GM06990 (cell line): ENCODE results near the gene RASSF3.

Experiments used
- DNase-seq: peaks from one replicate; pipeline ENCODE4 v3.0.0-alpha.2; 2011; ENCODE audit not compliant: insufficient read length; ENCODE audit errors: extremely low read depth
- H3K27me3 ChIP-seq: replicated peaks from 2 replicates; pipeline ENCODE4 v1.6.0; 2011; ENCODE audit warnings: low read length; ENCODE audit not compliant: control insufficient read depth, insufficient read depth
- H3K36me3 ChIP-seq: 2 replicates; pipeline ENCODE4 v1.5.1; 2011; ENCODE audit warnings: low read length; ENCODE audit not compliant: control insufficient read depth, insufficient read depth
- H3K4me3 ChIP-seq: replicated peaks from 2 replicates; pipeline ENCODE4 v1.5.1; 2011; ENCODE audit warnings: low read depth, mild to moderate bottlenecking, control low read depth, low read length
- TF ChIP-seq, protein P1 (sequence below): IDR thresholded peaks from 2 replicates; pipeline ENCODE4 v1.5.1; 2011; ENCODE audit warnings: low read length, control low read depth, mild to moderate bottlenecking, inconsistent platforms; ENCODE audit not compliant: insufficient read depth, poor library complexity, severe bottlenecking

RASSF3 gene

DNA sequence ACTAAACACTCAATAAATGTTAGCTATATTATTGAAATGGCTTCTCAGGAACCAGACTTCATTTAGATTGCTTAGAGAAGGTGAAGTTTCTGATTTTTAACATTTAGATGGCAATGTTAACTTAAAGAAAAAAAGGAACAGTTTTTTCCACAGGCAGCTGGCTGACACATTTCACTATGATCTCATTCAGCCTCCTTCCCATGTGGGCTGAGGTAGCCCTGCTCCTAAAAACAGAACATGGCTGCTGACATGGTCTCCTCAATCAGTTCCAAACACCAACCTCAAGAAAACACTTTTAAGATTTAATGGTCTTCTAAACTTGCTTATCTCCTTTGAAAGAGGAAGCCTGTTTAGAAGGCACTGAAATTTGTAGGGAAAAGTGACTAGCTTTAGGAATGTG lies 125.1 kb downstream of the RASSF3 start:
- TF ChIP-seq, protein P1, sequence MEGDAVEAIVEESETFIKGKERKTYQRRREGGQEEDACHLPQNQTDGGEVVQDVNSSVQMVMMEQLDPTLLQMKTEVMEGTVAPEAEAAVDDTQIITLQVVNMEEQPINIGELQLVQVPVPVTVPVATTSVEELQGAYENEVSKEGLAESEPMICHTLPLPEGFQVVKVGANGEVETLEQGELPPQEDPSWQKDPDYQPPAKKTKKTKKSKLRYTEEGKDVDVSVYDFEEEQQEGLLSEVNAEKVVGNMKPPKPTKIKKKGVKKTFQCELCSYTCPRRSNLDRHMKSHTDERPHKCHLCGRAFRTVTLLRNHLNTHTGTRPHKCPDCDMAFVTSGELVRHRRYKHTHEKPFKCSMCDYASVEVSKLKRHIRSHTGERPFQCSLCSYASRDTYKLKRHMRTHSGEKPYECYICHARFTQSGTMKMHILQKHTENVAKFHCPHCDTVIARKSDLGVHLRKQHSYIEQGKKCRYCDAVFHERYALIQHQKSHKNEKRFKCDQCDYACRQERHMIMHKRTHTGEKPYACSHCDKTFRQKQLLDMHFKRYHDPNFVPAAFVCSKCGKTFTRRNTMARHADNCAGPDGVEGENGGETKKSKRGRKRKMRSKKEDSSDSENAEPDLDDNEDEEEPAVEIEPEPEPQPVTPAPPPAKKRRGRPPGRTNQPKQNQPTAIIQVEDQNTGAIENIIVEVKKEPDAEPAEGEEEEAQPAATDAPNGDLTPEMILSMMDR: no peak
- no peak for DNase-seq

DNA sequence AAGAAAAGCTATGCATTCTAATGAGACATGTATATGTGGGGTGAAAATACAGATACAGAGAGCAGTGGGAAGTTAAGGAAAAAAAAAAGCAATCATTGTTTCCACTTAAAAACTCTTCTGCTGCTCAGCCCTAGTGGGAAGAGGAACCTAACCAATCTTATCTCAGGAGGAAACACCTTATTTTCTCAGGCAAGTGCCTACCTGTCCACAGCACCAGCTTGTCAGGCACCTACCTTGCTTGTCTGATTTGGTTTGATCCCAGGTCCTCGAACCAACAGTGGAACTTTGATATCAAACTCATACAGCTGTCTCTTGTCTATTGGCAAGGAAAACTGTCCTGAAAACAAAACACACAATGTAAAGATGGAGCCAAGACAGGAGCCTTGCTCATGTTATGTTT lies 126.5 kb downstream of the RASSF3 start:
- DNase-seq: no peak
- TF ChIP-seq, protein P1: no peak
- peaks cover 8% of the 10 kb centered on the region for H3K36me3 ChIP-seq
- H3K4me3 ChIP-seq: no peak overlapping the region
- no peaks in the 10 kb centered on the region for H3K27me3 ChIP-seq

More for the DNA sequence above, 125.1 kb downstream of the RASSF3 start:
- H3K27me3 ChIP-seq: no peaks in the 10 kb centered on the region
- peaks cover 8% of the 10 kb centered on the region for H3K36me3 ChIP-seq
- H3K4me3 ChIP-seq: no peak overlapping the region

DNA sequence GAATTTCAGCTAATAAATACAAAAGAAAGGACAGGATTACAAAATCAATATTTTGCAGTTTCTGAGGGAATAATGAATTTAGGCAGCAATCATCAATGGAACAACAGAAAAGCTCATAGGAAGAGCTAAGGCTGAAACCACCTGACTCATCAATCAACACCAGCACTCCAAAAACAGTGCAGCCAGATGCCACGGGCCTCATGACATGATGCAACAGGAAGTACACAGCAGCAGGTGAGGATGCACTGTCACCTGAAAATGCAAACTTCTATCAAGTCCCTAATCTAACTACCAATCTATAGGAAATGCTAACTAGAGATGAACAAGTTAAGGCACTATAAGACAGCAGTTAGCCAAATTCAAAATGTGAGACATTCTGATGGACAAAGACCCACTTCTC lies 127.2 kb downstream of the RASSF3 start:
- H3K36me3 ChIP-seq: peaks cover 10% of the 10 kb centered on the region
- H3K4me3 ChIP-seq: no peak overlapping the region
- TF ChIP-seq, protein P1: no peak
- DNase-seq: no peak
- H3K27me3 ChIP-seq: no peaks in the 10 kb centered on the region

DNA sequence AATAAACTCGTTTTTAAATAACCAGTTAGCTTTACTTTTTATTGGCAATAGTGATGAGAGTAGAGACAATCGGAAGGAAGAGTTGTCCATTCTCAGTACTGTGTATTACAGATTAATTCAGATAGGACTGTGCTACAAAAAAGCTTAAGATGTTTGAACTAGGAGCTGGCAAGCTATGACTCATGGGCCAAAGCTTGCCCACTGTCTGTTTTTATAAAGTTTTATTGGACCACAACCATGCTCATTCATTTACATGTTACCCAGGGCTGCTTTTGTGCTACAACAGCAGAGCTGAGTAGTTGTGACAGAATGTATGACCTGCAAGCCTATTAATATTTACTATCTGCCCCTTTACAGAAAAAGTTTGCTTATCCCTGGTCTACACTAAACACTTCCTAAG lies 129.5 kb downstream of the RASSF3 start:
- H3K36me3 ChIP-seq: peaks cover 8% of the 10 kb centered on the region

DNA sequence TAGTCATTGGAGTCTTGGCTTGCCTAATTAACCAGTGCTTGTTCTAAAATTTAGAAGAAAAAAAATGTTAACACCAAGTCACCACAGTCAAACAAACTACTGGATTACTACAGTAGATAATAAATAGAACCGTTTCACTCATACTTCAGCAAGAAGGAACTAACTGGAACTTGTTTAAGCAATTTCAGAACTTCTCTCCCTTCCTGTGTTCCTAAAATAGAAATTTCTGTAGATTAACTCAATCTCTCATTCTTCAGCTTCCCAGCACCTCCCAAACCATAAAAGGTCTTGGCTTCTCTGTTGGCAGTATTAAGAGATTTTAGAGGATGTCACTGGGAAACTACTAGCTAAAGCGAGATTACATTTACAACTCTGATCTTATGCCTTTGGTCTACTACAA lies 130.4 kb downstream of the RASSF3 start:
- Histone ChIP-seq H3K36me3 (peaks cover 8% of the 10 kb centered on the region), H3K4me3 (no peak overlapping the region), H3K27me3 (no peaks in the 10 kb centered on the region)
- TF ChIP-seq, protein P1: no peak
- DNase-seq: no peak

More for the DNA sequence above, 129.5 kb downstream of the RASSF3 start:
- no peaks in the 10 kb centered on the region for H3K27me3 ChIP-seq
- no peak overlapping the region for H3K4me3 ChIP-seq
- TF ChIP-seq, protein P1: no peak
- DNase-seq: no peak

DNA sequence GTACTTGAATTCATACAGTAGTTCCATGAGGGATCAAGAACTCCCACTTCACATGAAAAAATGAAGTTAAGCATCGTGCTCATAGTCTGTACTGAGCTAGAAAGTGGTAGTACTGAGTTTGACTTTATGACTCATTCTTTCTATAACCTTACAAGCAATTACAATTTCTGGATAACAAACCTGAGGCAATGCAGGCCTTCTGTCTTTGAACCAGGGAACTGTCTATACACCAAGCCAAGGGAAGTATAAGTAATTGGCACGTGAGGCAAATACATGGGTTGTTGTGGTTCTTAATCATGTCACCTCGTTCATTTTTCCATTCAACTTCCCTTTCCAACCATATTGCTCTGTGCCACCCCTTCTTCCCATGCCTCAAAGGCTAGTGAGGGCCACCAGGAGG lies 132.1 kb downstream of the RASSF3 start:
- peaks cover 6% of the 10 kb centered on the region for H3K36me3 ChIP-seq
- H3K4me3 ChIP-seq: no peak overlapping the region
- no peak for DNase-seq
- TF ChIP-seq, protein P1: no peak
- no peaks in the 10 kb centered on the region for H3K27me3 ChIP-seq
